Right renal pelvis (tissue), 4 donors: Measurements from ENCODE around the gene EPB41. TPM values are rescaled to one million over a fixed set of nuclear protein-coding genes. Genes with fewer than 3 reads are reported as not detected.
A peak's percentile ranks its signal among the peaks of the same experiment; 100 is the strongest.
"Not testable (repeated sequence)": the region's sequence is repeated elsewhere in the genome, so short reads cannot be mapped to it uniquely, and the experiment has no call there.

ENCODE experiments used
- DNase-seq, 4 donors: peaks; one replicate each; pipeline ENCODE4 v3.0.0-alpha.2; 2013; ENCODE audit warnings: low read depth in 4 of 4, low spot score in 3 of 4, missing footprints in 1 of 4
- polyA plus RNA-seq, 4 donors: library from polyadenylated mRNA; unstranded; fragments of 120-200 nt; gene quantifications; one replicate each; pipeline ENCODE4 v1.2.1, GENCODE V29; 2013; ENCODE audit not compliant: insufficient read length in 4 of 4

The EPB41 gene
- polyA plus RNA-seq, 4 donors, result 46.9 to 56.5 (median 55.0) TPM

- no peak for DNase-seq
These were observed 180.1 kb downstream of the EPB41 start for GRCh38 chr1:29094433-29094832.

GRCh38 chr1:29094954-29095353 is 180.6 kb downstream of the EPB41 start:
- DNase-seq, result no peak

- DNase-seq, result peak in 1 of 4 donors; percentile 8
These were observed 182.0 kb downstream of the EPB41 start for GRCh38 chr1:29096231-29096886.

- DNase-seq, result no peak
These were observed 184.9 kb downstream of the EPB41 start for GRCh38 chr1:29099286-29099685.

- DNase-seq, result no peak
These were observed 186.1 kb downstream of the EPB41 start for GRCh38 chr1:29100487-29100886.

- no peak for DNase-seq
These were observed 191.5 kb downstream of the EPB41 start for GRCh38 chr1:29105822-29106221.

GRCh38 chr1:29108041-29108440 is 193.7 kb downstream of the EPB41 start:
- not testable (repeated sequence) for DNase-seq

GRCh38 chr1:29112705-29113412 is 198.5 kb downstream of the EPB41 start:
- DNase-seq, result no peak

DNA sequence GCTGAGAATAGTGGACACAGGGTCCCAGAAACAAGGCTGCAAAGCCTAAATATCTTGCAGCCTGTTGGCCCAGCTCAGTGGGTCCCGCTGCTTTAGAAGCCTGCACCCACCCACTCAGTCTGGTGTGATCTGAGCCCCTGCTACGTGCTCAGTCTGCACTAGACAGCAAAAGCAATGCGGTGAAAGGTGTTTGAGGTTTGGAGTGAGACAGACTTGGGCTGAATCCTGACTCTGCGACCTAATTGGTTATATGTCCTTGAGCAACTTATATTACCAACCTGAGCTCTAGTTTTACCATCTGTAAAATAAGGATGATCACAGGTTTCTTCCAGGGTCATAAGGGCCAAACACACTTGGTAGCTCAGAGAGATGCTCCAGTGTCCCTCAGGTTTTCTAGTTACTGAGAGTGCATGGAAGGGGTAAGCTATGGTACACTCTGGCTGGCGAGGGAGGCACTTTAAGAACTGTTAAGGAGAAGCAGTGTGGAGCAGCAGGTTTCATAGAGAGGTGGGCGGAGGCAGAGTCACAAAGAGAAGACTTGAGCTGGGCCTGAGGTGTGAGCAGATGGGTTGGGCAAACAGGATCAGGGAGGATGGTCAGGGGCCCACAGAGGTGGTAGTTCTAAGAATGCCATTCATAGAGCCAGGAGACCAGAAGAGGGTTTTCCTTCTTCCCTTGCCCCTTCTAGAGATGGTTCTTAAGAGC is 199.2 kb downstream of the EPB41 start:
- no peak for DNase-seq

DNA sequence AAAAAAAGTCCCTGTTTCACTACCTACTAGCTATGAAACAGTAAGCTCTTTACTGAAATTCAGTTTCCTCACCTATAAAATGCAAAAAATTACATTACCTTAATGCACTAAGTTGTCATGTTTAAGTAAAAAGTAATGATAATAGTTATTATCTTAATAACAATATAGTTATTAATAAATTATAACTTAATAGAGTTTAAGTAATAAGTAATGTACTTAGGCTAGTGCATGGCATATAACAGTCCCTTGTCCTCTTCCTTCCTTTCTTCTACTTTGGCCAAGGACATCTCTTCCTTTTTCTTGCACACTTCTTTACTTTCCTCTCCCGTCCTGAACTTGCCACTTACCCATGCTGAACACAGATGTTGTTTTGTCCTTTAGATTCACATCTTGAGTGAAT is 200.3 kb downstream of the EPB41 start:
- no peak for DNase-seq

GRCh38 chr1:29117381-29117780 is 203.0 kb downstream of the EPB41 start:
- no peak for DNase-seq

DNA sequence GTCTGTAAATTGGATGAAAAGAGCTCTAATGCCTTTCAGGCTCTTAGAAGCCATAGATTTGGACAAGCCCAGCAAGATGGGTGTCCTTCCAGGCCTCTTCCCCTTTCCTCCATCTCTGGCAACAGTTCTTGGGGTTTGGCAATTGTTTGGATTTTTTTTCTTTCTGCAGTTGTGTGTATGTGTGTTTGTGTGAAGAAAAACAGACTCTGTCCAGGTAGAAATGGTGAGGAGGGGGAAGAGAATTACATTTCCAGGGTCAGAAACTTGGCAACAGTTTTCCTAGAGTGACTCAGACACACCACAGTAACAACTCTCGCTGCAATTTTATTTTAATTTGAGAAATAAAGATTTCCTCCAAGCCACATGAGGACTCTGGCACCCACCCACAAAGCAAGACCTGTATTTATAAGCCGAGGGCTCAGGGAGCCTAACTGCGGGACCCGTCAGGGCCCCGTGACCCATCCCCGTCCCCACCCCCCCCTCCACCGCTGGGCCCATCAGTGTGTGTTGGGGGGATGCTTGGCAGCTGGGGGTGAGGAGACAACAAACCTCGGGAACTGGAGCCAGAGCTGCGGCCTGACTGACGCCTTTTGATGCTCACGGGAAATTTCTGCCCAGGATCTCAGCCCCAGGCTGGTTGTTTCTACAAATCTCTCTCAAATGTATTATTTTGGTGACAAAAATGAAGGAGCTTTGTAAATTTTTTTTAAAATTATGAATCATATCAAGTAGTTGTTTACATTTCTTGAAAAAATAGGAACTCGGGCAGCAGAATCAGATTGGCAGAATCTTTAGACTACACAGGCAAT is 205.0 kb downstream of the EPB41 start:
- no peak for DNase-seq

GRCh38 chr1:29120367-29120766 is 206.0 kb downstream of the EPB41 start:
- no peak for DNase-seq

GRCh38 chr1:29120947-29121485 is 206.6 kb downstream of the EPB41 start:
- peak in 3 of 4 donors; percentile 39 to 44 (median 41) for DNase-seq

DNA sequence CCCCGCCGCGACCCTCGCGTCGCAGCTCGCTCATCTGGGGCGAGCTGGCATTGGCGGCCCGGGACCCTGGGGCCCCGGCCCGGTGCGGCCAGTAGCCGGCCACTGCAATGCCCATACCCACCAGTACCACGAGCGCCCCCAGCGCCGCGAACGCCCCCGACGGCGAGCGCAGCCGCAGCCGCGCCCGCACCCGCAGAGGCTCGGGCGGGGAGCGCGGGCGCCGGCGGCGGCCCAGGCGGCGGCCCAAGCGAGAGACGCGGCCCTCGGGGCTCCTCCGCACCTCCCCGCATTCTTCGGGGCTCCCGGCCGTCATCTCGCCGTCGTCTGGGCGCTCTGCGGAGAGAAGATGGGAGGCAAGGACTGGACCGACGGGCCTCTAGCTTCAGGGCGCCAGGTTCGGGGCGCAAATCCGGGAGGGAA is 207.2 kb downstream of the EPB41 start:
- no peak for DNase-seq

DNA sequence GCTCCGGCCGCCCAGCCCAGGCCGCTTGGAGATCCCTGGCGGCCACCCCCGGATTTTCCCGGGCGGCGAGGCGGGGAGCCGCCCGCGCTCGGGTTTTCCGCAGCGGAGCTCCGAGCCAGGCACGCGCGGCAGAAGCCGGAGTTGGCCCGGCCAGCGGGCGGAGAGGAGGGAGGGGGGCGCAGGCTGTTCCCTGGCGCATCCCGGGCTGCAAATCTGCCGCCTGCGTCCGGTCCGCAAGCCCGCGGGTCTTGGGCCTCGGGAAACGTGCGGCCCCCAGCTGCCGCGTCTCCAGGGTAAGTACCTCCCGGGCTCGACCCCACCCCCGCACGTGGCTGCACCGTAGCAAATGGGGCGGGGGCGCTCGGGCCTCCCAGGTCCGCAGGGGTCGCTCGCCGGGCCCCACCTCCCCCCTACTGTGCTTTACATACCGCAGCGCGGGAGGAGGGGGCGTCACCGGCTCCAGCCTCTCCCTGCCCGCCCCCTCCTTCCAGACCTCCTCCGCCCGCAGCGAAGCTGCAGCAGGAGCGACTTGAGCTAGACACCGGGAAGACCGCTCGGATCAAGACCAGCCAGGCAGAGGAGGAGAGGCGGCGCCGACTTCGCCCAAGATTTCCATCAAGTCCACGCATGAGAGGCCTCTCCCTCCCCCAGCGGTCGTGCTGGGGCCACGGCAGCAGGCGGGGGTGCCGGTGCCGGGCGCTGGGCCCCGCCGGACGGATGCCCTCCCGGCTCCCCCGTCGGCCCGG is 207.7 kb downstream of the EPB41 start:
- peak in 3 of 4 donors; percentile 23 to 50 (median 38) for DNase-seq

GRCh38 chr1:29122682-29123052 is 208.3 kb downstream of the EPB41 start:
- DNase-seq, result peak in 1 of 4 donors; percentile 21

GRCh38 chr1:29123053-29123886 is 208.9 kb downstream of the EPB41 start:
- peak in 2 of 4 donors; percentile 27 to 50 for DNase-seq

DNA sequence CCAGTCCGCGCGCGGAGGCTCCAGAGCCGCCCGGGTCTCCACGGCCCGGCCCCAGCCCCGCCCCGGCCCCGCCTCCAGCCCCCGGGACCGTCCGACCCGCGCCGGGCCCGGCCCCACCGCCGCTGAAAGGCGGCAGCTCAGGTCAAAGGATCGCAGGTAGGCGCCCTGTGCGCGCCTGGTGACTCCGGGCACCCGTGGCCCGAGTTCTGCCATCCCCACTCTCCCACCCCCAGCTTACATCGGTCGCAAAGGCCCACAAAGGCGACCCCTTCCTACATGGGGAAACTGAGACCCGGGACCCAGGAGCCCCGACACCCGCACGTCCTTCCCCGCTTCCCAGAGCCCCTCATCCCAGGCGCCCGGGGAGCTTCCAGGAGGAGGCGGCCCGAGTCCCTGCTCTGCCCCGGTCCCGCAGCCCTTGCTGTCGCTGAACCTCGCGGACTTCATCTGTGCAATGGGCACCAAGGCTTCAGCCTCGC is 209.6 kb downstream of the EPB41 start, which contains the start of gene TMEM200B:
Gene TMEM200B (minus strand): TSS at position 17 of the 479 bp plus-strand sequence. CDS start 2,075 bp downstream, outside the sequence.
- peak in 2 of 4 donors; percentile 12 to 29 for DNase-seq
